Activated CD8-positive, alpha-beta T cell treated with anti-CD3 and anti-CD28 coated beads, Interleukin-2, amount 10 ng/mL, durations not matched to agents 7 days and 5 days (primary cell): Measurements from ENCODE around the gene SLC7A8. TPM values are rescaled to one million over a fixed set of nuclear protein-coding genes. Genes with fewer than 3 reads are reported as not detected.
"Not testable (repeated sequence)": the region's sequence is repeated elsewhere in the genome, so short reads cannot be mapped to it uniquely, and the experiment has no call there.

Source experiments
- ATAC-seq: fragments of 150-1000 bp; cut with Tn5 transposase; one replicate; pipeline ENCODE4 v1.10.0; 2021; ENCODE audit warnings: moderate library complexity
- CTCF ChIA-PET: fragments of 350-600 bp; sonication (Branson Sonifier 250); formaldehyde crosslinking; loops from one replicate; lab custom pipeline; 2021; ENCODE audit warnings: antibody characterized with exemption; lab: Charles Lee
- POLR2A ChIA-PET: fragments of 350-600 bp; sonication (Branson Sonifier 250); formaldehyde crosslinking; loops from one replicate; lab custom pipeline; 2021; ENCODE audit warnings: antibody characterized with exemption; lab: Charles Lee
- DNase-seq: peaks from one replicate; pipeline ENCODE4 v3.0.0-alpha.2; 2020
- H3K27ac Mint-ChIP-seq: one replicate; pipeline ENCODE4 v1.8.0; 2021; ENCODE audit warnings: mild to moderate bottlenecking, mixed read lengths
- H3K27me3 Mint-ChIP-seq: one replicate; pipeline ENCODE4 v1.8.0; 2021; ENCODE audit warnings: low read depth, mixed read lengths
- H3K36me3 Mint-ChIP-seq: one replicate; pipeline ENCODE4 v1.8.0; 2021; ENCODE audit warnings: low read depth, mixed read lengths
- H3K4me1 Mint-ChIP-seq: one replicate; pipeline ENCODE4 v1.8.0; 2021; ENCODE audit warnings: low read depth, mixed read lengths
- H3K4me3 Mint-ChIP-seq: one replicate; pipeline ENCODE4 v1.8.0; 2021; ENCODE audit warnings: mild to moderate bottlenecking, mixed read lengths
- H3K9me3 Mint-ChIP-seq: one replicate; pipeline ENCODE4 v1.8.0; 2022; ENCODE audit warnings: mixed read lengths; ENCODE audit not compliant: insufficient read depth
- total RNA-seq, 2 experiments: library from RNA; stranded (reverse); gene quantifications; one replicate each; pipeline ENCODE4 v1.2.3, GENCODE V29; 2021

The SLC7A8 gene
- under 1 TPM; 0.24 to 0.57 TPM for total RNA-seq

DNA sequence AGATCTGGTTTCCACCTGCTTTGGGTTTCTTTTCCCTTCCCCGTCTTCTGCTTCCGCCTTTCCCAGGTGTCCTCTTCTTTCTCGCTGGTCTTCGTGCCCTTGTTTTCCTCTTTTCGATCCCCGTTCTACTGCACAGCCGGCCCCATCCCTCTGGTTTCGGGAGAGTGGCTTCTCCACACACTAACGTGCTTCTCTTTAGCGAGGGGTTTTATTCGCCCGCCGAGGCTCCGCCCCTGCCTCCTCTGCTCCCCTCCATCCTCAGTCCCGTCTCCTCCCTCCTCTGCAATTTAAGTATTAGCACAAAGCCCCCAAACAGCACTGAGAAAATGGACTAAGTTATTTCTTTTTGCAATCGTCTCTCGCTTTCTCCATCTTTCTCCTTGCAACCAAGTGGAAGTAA is at the start of gene SLC7A8:
SLC7A8 (minus strand) TSS at position 182 of the 400 bp plus-strand sequence. CDS start 746 bp downstream, outside the sequence.
- no peak within 1 kb of the TSS for H3K4me3 Mint-ChIP-seq
- DNase-seq = peak; percentile 42
- no peaks in the 10 kb centered on the region for H3K9me3 Mint-ChIP-seq
- no peaks in the 10 kb centered on the region for H3K36me3 Mint-ChIP-seq
- peaks cover 27% of the 10 kb centered on the region for H3K27me3 Mint-ChIP-seq
- peak; percentile 68 for ATAC-seq
- ChIA-PET POLR2A (no interaction called here), CTCF (interaction anchor here (1.3 to 21.0 kb wide), 3 partner anchors 63 to 115 kb away, joined by 7 to 378 read pairs (median 33); partner anchors contain the start of gene CEBPE)
- H3K4me1 Mint-ChIP-seq = no peaks in the 10 kb centered on the region
- no peak within 1 kb of the TSS for H3K27ac Mint-ChIP-seq

DNA sequence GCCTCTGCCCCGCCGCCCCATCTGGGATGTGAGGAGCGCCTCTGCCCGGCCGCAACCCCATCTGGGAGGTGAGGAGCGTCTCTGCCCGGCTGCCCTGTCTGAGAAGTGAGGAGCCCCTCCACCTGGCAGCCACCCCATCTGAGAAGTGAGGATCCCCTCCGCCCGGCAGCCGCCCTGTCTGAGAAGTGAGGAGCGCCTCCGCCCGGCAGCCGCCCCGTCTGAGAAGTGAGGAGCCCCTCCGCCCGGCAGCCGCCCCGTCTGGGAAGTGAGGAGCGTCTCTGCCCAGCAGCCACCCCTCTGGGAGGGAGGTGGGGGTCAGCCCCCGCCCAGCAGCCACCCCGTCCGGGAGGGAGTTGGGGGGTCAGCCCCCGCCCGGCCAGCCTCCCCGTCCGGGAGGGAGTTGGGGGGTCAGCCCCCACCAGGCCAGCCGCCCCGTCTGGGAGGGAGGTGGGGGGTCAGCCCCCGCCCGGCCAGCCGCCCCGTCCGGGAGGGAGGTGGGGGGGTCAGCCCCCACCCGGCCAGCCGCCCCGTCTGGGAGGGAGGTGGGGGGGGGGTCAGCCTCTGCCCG is 48.9 kb upstream of the SLC7A8 start:
- ATAC-seq, H3K36me3 Mint-ChIP-seq, POLR2A ChIA-PET, DNase-seq, H3K4me1 Mint-ChIP-seq, H3K9me3 Mint-ChIP-seq, CTCF ChIA-PET, H3K27ac Mint-ChIP-seq, H3K4me3 Mint-ChIP-seq: not testable (repeated sequence)
- peaks cover 12% of the 10 kb centered on the region for H3K27me3 Mint-ChIP-seq

DNA sequence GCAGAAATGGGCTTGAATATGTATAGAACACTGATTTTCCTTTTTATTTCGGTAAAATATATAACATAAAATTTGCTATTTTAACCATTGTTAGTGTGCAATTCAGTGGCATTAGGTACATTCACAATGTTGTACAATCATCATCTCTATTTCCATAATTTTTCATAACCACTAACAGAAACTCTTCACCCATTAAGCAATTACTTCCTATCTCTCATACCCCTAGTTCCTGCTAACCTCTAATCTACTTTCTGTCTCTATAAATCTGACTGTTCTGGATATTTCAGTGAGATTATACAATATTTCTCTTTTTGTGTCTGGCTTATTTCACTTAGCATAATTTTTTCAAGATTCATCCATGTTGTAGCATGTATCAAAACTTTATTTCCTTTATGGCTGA is 45.4 kb upstream of the SLC7A8 start:
- no peak for ATAC-seq
- no peaks in the 10 kb centered on the region for H3K36me3 Mint-ChIP-seq
- no peak for DNase-seq
- peaks cover 19% of the 10 kb centered on the region for H3K27me3 Mint-ChIP-seq
- H3K9me3 Mint-ChIP-seq = no peaks in the 10 kb centered on the region
- H3K4me1 Mint-ChIP-seq = no peaks in the 10 kb centered on the region
- no peak overlapping the region for H3K4me3 Mint-ChIP-seq
- POLR2A ChIA-PET = no interaction called here
- CTCF ChIA-PET = no interaction called here
- H3K27ac Mint-ChIP-seq = no peak overlapping the region

DNA sequence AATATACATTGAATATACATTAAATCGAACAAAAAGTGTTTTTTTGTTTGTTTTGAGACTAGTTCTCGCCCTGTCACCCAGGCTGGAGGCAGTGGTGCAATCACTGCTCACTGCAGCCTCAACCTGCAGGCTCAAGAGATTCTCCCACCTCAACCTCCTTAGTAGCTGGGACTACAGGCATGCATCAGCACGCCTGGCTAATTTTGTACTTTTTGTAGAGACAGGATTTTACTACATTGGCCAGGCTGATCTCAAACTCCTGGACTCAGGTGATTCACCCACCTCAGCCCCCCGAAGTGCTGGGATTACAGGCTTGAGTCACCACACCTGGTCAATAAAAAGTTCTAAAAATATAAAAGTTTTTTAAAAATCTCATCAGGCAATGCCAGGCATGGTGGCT is 44.1 kb upstream of the SLC7A8 start:
- peaks cover 21% of the 10 kb centered on the region for H3K27me3 Mint-ChIP-seq
- no peak overlapping the region for H3K4me3 Mint-ChIP-seq
- DNase-seq (no peak), ATAC-seq (no peak)
- no peaks in the 10 kb centered on the region for H3K36me3 Mint-ChIP-seq
- no peaks in the 10 kb centered on the region for H3K9me3 Mint-ChIP-seq
- ChIA-PET POLR2A (no interaction called here), CTCF (no interaction called here)
- H3K4me1 Mint-ChIP-seq = no peaks in the 10 kb centered on the region
- H3K27ac Mint-ChIP-seq = no peak overlapping the region

DNA sequence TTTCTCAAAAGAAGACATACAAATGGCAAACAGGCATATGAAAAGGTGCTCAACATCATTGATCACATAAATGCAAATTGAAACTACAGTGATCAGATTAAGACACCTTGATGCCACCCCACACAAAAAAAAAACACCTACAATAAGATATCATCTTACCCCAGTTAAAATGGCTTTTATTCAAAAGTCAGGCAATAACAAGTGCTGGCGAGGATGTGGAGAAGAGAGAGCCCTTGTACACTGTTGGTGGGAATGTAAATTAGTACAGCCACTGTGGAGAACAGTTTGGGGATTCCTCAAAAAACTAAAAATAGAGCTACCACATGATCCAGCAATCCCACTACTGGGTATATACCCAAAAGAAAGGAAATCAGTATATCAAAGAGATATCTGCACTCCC is 41.5 kb upstream of the SLC7A8 start:
- ATAC-seq, H3K36me3 Mint-ChIP-seq, CTCF ChIA-PET, H3K9me3 Mint-ChIP-seq, H3K4me1 Mint-ChIP-seq, H3K4me3 Mint-ChIP-seq, DNase-seq, H3K27ac Mint-ChIP-seq: not testable (repeated sequence)
- POLR2A ChIA-PET = interaction anchor here (1.0 kb wide), 1 partner anchor 46 kb away, joined by 3 read pairs; no protein-coding TSS in a partner anchor
- peaks cover 33% of the 10 kb centered on the region for H3K27me3 Mint-ChIP-seq

DNA sequence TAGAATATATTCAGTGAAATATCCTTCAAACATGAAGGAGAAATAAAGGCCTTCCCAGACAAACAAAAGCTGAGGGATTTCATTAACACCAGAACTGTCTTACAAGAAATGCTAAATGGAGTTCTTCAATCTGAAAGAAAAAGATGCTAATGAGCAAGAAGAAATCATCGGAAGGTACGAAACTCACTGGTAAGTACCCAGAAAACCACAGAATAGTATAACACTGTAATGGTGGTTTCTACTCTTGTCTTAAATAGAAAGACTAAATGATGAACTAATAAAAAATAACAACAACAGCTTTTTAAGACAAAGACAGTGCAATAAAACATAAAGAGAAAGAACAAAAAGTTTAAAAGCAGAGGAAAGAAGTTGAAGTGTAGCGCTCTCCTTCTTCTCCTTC is 35.6 kb upstream of the SLC7A8 start:
- DNase-seq (no peak), ATAC-seq (no peak)
- Mint-ChIP-seq H3K4me1 (no peaks in the 10 kb centered on the region), H3K36me3 (no peaks in the 10 kb centered on the region), H3K27ac (no peak overlapping the region), H3K27me3 (peaks cover 27% of the 10 kb centered on the region), H3K4me3 (no peak overlapping the region), H3K9me3 (no peaks in the 10 kb centered on the region)
- POLR2A ChIA-PET = no interaction called here
- CTCF ChIA-PET = no interaction called here

DNA sequence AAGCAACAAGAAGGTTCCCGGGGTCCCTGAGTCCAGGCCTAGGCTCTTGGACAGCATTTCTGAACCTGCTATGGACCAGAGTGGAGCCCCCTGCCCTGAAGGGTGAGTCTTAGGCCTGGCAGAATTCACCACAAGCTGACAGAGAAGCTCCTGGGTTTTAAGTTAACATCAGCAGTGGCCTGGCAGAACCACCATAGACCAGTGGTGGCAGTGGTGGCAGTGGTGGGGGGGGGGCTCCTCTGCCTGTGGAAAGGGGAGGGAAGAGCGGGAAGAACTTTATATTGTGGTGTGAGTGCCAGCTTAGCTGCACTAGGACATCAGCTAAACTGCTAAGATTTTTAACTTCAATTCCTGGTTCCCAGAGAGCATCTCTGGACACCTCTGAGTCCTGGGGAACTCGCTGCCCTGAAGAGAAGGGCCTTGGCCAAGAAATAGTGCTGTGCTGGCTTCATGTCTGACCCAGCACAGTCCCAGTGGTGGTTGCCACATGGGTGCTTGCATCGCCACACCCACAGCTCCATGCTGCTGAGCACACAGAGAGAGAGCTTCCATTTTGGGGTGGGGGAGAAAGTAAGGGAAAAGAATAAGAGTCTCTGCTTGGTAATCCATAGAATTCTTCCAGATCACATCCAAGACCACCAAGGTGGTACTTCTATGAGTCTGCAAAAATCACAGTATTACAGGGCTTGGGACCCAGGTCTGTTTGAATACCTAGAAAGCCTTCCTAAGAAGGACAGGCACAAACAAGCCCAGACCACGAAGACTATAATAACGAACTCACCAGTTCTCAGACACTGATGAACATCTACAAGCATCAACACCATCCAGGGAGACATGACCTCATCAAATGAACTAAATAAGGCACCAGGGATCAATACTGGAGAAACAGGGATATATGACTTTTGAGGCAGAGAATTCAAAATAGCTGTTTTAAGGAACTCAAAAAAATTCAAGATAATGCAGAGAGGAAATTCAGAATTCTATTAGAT is 33.9 kb upstream of the SLC7A8 start:
- Mint-ChIP-seq H3K36me3 (no peaks in the 10 kb centered on the region), H3K27me3 (peaks cover 27% of the 10 kb centered on the region), H3K4me3 (no peak overlapping the region), H3K9me3 (no peaks in the 10 kb centered on the region), H3K27ac (no peak overlapping the region), H3K4me1 (no peaks in the 10 kb centered on the region)
- DNase-seq = no peak
- no peak for ATAC-seq
- POLR2A ChIA-PET = no interaction called here
- CTCF ChIA-PET = interaction anchor here (1.9 kb wide), 1 partner anchor 96 kb away, joined by 8 read pairs; no protein-coding TSS in a partner anchor

DNA sequence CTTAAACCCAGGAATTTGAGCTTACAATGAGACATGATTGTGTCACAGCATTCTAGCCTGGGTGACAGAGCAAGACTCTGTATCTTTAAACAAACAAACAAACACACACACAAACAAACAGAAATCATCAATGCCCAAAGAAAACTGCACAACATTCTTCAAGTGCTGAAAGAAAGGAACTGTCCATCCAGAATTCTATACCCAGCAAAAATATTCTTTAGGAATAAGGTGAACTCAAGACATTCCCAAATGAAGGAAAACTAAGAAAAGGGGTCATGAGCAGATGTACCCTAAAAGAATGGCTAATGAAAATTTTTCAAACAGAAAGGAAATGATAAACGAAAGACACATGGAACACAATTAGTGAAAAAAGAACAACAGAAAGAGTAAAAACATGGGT is 32.0 kb upstream of the SLC7A8 start:
- H3K9me3 Mint-ChIP-seq = no peaks in the 10 kb centered on the region
- no peak overlapping the region for H3K27ac Mint-ChIP-seq
- ChIA-PET POLR2A (no interaction called here), CTCF (no interaction called here)
- H3K36me3 Mint-ChIP-seq = no peaks in the 10 kb centered on the region
- no peak for DNase-seq
- no peaks in the 10 kb centered on the region for H3K4me1 Mint-ChIP-seq
- no peak overlapping the region for H3K4me3 Mint-ChIP-seq
- H3K27me3 Mint-ChIP-seq = peaks cover 20% of the 10 kb centered on the region
- ATAC-seq = no peak

DNA sequence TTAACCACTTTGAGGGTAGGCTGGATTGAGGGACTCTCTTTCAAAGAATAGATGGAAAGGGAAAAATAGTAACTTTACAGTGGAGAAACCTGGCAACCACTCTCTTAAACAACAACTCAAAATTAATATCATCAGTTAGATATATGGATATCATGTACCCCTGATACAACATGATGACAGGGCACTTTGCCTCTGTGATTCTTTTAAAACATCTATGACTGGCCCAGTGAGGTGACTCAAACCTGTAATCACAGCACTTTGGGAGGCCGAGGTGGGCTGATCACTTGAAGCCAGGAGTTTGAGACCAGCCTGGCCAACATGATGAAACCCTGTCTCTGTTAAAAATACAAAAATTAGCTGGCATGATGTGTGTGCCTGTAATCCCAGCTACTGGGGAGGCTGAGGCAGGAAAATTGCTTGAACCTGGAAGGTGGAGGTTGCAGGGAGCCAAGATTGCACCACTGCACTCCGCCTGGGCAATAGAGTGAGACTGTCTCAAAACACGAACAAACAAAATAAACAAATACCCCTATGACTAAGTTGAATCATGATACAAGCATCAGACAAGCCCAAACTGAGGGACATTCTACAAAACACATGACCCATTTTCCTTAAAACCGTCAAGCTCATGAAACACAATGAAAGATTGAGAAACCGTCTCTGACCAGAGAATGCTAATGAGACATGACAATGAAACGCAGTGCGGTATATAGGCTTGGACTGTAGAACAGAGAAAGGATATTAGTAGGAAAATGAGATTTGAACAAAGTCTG is 26.4 kb upstream of the SLC7A8 start:
- H3K27ac Mint-ChIP-seq = no peak overlapping the region
- POLR2A ChIA-PET = no interaction called here
- CTCF ChIA-PET = no interaction called here
- DNase-seq = no peak
- no peak overlapping the region for H3K4me3 Mint-ChIP-seq
- no peaks in the 10 kb centered on the region for H3K36me3 Mint-ChIP-seq
- no peaks in the 10 kb centered on the region for H3K9me3 Mint-ChIP-seq
- H3K27me3 Mint-ChIP-seq = peaks cover 12% of the 10 kb centered on the region
- H3K4me1 Mint-ChIP-seq = no peaks in the 10 kb centered on the region
- no peak for ATAC-seq

DNA sequence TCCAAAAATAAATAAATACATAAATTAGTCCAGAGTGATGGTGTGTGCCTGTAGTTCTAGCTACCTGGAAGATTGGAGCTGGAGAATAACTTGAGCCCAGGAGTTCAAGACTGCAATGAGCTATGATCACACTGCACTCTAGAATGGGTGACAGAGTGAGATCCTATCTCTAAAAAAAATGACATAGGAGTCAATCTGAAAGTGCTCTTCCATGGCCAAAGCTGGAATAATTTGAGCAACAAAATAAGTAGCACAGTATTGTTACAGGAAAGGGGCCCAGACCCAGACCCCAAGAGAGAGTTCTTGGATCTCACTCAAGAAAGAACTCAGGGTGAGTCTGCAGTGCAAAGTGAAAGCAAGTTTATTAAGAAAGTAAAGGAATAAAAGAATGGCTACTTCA is 24.9 kb upstream of the SLC7A8 start:
- Mint-ChIP-seq H3K4me3 (no peak overlapping the region), H3K4me1 (no peaks in the 10 kb centered on the region), H3K9me3 (no peaks in the 10 kb centered on the region), H3K27me3 (peaks cover 18% of the 10 kb centered on the region), H3K36me3 (no peaks in the 10 kb centered on the region), H3K27ac (no peak overlapping the region)
- ChIA-PET POLR2A (interaction anchor here (1.1 kb wide), 1 partner anchor 31 kb away, joined by 3 read pairs; no protein-coding TSS in a partner anchor), CTCF (interaction anchor here (1.0 to 1.4 kb wide), 2 partner anchors 88 to 424 kb away, joined by 3 read pairs; no protein-coding TSS in a partner anchor)
- no peak for DNase-seq
- ATAC-seq = no peak

DNA sequence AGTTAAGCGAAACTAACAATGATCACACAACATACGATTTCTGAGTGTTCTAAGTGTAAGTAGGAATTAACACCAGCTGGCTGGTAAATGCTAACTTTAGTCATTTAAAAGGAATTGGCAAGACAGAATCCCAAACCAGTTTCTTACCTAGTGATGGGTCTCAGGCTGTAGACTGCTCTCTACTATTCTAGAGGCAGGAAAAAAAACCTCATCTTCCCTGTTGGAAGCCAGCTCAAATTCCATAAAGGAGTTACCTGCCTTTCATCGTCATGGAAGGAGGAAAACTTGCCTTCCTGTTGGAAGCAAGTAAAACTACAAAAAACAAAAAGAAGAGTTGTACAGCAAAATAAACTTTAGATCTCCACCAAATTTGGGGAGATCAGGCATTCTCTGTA is 23.7 kb upstream of the SLC7A8 start:
- Mint-ChIP-seq H3K36me3 (no peaks in the 10 kb centered on the region), H3K4me3 (no peak overlapping the region), H3K27me3 (peaks cover 18% of the 10 kb centered on the region), H3K27ac (no peak overlapping the region), H3K9me3 (no peaks in the 10 kb centered on the region), H3K4me1 (no peaks in the 10 kb centered on the region)
- CTCF ChIA-PET = interaction anchor here (1.1 to 1.5 kb wide), 4 partner anchors 20 to 425 kb away, joined by 3 to 5 read pairs (median 4); no protein-coding TSS in a partner anchor
- POLR2A ChIA-PET = interaction anchor here (1.1 kb wide), 1 partner anchor 30 kb away, joined by 3 read pairs; no protein-coding TSS in a partner anchor
- no peak for DNase-seq
- ATAC-seq = no peak
